Activated CD4-positive, alpha-beta memory T cell treated with anti-CD3 and anti-CD28 coated beads, Interleukin-2, amount 10 ng/mL, durations not matched to agents 7 days and 5 days (primary cell): ENCODE results near the gene TMEM270. TPM values are rescaled to one million over a fixed set of nuclear protein-coding genes. Genes with fewer than 3 reads are reported as not detected.
"Not testable (repeated sequence)": the region's sequence is repeated elsewhere in the genome, so short reads cannot be mapped to it uniquely, and the experiment has no call there.

Experiments
- CTCF ChIA-PET: fragments of 350-600 bp; sonication (Branson Sonifier 250); formaldehyde crosslinking; loops from one replicate; lab custom pipeline; 2021; ENCODE audit warnings: antibody characterized with exemption, inconsistent platforms; lab: Charles Lee
- POLR2A ChIA-PET: fragments of 350-600 bp; sonication (Branson Sonifier 250); formaldehyde crosslinking; loops from one replicate; lab custom pipeline; 2021; ENCODE audit warnings: antibody characterized with exemption; lab: Charles Lee
- DNase-seq: peaks from one replicate; pipeline ENCODE4 v3.0.0-alpha.2; 2020
- H3K27ac Mint-ChIP-seq: one replicate; pipeline ENCODE4 v1.8.0; 2021; ENCODE audit warnings: mild to moderate bottlenecking, mixed read lengths
- H3K27me3 Mint-ChIP-seq: one replicate; pipeline ENCODE4 v1.8.0; 2021; ENCODE audit warnings: mixed read lengths
- H3K36me3 Mint-ChIP-seq: one replicate; pipeline ENCODE4 v1.8.0; 2021; ENCODE audit warnings: low read depth, mixed read lengths
- H3K4me1 Mint-ChIP-seq: one replicate; pipeline ENCODE4 v1.8.0; 2021; ENCODE audit warnings: mixed read lengths
- H3K4me3 Mint-ChIP-seq: one replicate; pipeline ENCODE4 v1.8.0; 2021; ENCODE audit warnings: mild to moderate bottlenecking, mixed read lengths
- H3K9me3 Mint-ChIP-seq: one replicate; pipeline ENCODE4 v1.8.0; 2021; ENCODE audit warnings: mixed read lengths
- total RNA-seq, 2 experiments: library from RNA; stranded (reverse); gene quantifications; one replicate each; pipeline ENCODE4 v1.2.3, GENCODE V29; 2021

TMEM270 gene
- total RNA-seq, 2 experiments from 2014 or later: not detected

DNA sequence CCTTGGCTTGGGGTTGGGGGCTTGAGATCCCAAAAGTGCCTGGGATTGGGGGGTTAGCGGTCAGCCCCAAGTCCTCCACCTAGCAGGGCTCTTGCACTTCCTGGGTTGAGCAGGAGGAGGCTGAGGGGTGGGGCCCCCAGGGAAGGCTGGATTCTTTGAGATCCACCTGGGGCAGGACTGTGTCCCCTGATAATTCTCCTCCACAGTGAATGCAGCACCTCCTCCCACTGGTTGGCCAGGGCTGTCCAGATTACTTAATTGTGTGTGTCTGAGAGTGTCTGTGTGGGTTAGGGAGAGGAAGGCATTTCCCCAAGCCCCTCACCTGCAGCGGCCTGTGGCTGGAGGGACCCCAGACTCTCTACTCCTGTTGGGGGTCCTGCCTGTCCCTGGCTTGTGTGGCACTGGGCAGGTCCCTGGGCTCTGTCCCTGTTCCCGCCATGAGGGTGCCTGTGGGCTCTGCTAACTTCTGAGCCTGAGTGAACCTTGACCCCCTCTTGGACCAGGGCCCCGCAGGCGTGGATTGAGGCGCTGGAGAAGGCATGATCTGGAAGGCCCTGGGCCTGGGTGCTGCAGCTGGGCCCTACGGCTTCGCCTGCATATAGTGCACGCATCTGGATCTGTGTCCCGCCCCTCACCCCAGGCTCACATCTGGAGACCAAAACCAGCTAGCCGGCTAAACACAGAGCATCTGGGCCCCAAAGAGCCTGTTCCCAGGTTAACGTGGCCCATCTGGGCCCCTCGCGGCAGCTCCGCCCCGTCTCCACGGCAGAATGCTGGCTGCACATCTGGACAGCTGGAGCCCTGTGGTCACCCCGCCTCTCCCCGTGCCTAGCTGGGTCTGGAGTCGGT is 10.4 kb downstream of the TMEM270 start:
- Mint-ChIP-seq H3K27ac (no peak overlapping the region), H3K4me1 (no peaks in the 10 kb centered on the region), H3K9me3 (no peaks in the 10 kb centered on the region), H3K36me3 (no peaks in the 10 kb centered on the region), H3K4me3 (no peak overlapping the region), H3K27me3 (no peaks in the 10 kb centered on the region)
- ChIA-PET POLR2A (no interaction called here), CTCF (no interaction called here)
- DNase-seq: no peak

DNA sequence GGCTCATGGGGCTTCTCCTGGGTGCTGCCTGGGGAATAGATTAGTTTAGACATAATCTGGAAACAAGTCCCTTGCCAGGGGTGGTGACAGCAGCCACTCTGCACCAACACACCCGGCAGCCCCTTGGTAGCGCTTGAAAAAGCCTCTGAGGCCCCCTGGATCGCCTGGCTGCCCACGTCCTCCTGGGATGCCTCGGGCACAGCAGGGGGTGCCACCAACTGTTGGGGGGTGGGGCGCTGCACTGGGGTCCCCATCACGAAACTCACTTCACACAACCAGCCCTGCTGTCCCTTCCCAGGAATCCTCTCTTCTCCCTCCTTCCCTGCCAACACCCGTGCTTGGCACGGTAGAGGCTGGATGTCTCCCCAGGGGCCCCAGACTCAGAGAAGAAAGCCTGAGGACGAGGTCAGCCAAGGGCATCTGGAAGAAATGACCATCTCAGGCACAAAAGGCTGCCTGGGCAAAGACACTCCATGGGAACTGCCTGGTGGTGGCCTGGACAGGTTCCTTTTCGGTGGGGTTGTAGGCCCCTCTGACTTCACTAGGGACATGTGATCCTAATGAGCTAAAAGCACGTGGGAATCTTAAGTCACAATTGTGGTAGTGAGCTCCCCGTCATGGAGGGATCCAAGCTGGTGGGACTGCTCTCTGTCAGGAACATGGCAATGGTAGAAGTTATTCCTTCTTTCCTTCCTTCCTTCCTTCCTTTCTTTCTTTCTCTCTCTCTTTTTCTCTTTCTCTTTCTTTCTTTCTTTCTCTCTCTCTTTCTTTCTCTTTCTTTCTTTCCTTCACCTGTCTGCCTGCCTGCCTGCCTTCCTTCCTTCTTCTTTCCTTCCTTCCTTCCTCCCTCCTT is 11.3 kb downstream of the TMEM270 start:
- Mint-ChIP-seq H3K4me1 (no peaks in the 10 kb centered on the region), H3K4me3 (no peak overlapping the region), H3K36me3 (no peaks in the 10 kb centered on the region), H3K27me3 (no peaks in the 10 kb centered on the region), H3K9me3 (no peaks in the 10 kb centered on the region), H3K27ac (no peak overlapping the region)
- POLR2A ChIA-PET: no interaction called here
- DNase-seq: no peak
- CTCF ChIA-PET: interaction anchor here (0.8 kb wide), 1 partner anchor 155 kb away, joined by 3 read pairs; no protein-coding TSS in a partner anchor

DNA sequence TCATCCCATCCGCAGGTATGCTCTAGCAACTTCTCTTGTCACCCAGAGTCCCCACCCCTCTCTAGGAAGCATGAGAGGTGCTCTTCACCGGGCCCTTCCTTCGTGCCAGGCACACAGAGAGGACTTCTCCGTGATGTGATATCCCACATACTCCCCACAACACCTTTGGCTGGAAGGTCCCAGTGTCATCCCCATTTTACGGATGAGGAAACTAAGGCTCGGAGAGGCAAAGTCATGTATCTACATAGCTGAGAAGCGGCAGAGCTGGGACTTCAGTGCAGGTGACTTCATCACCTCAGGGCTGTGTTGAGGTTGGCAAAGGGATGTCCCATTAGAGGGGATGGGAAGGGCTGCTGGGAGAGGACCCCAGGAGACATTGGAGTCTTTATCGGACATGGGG is 15.4 kb downstream of the TMEM270 start:
- Mint-ChIP-seq H3K27me3 (no peaks in the 10 kb centered on the region), H3K27ac (no peak overlapping the region), H3K36me3 (no peaks in the 10 kb centered on the region), H3K9me3 (no peaks in the 10 kb centered on the region), H3K4me1 (no peaks in the 10 kb centered on the region), H3K4me3 (no peak overlapping the region)
- DNase-seq: no peak
- ChIA-PET POLR2A (no interaction called here), CTCF (no interaction called here)

- CTCF ChIA-PET: no interaction called here
- no peaks in the 10 kb centered on the region for H3K4me1 Mint-ChIP-seq
- DNase-seq: no peak
- H3K9me3 Mint-ChIP-seq: no peaks in the 10 kb centered on the region
- H3K27ac Mint-ChIP-seq: no peak overlapping the region
- no peaks in the 10 kb centered on the region for H3K27me3 Mint-ChIP-seq
- no peaks in the 10 kb centered on the region for H3K36me3 Mint-ChIP-seq
- POLR2A ChIA-PET: no interaction called here
- H3K4me3 Mint-ChIP-seq: no peak overlapping the region
These were observed 16.0 kb downstream of the TMEM270 start for GRCh38 chr7:73876973-73877372.

DNA sequence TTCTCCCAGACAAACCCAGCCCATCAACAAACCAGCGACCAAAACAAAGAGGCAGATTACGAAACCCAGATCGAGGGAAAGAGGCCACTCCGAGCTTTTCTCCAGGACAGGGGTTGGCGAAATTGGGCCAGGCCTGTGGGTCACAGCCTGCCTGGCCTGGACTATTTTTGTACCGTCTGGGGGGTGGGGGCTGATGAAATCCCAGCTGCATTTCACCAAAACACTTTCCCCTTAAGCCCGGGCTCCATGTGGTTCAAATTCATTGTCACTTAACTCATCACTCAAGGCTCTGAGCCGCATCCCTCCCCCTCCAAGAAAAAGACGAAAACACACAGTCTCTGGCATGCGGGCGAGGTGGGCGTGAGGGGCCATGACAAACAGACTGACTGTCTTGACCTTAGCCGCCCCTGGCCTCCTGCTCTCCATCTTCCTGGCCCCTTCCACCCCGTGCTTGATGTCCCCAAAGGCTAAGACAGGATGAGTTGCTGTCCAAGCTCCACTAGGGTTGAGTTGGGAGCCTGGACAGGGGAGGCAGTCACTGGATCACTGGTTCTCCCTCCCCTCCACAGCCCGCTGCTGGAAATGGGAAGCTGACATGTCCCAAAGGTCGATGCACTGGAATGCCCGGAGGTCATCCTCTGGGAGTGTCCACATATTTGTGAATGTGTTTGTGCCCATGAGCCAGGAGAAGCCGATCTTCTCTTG is 19.2 kb downstream of the TMEM270 start:
- H3K27me3 Mint-ChIP-seq: no peaks in the 10 kb centered on the region
- POLR2A ChIA-PET: no interaction called here
- H3K9me3 Mint-ChIP-seq: no peaks in the 10 kb centered on the region
- no peaks in the 10 kb centered on the region for H3K36me3 Mint-ChIP-seq
- no peak overlapping the region for H3K4me3 Mint-ChIP-seq
- H3K4me1 Mint-ChIP-seq: no peaks in the 10 kb centered on the region
- DNase-seq: no peak
- H3K27ac Mint-ChIP-seq: no peak overlapping the region
- CTCF ChIA-PET: interaction anchor here (0.7 kb wide), 1 partner anchor 147 kb away, joined by 3 read pairs; no protein-coding TSS in a partner anchor

GRCh38 chr7:73880755-73881328 is 19.9 kb downstream of the TMEM270 start:
- Mint-ChIP-seq H3K9me3 (no peaks in the 10 kb centered on the region), H3K27me3 (no peaks in the 10 kb centered on the region), H3K4me1 (no peaks in the 10 kb centered on the region), H3K27ac (no peak overlapping the region), H3K4me3 (no peak overlapping the region), H3K36me3 (no peaks in the 10 kb centered on the region)
- ChIA-PET CTCF (no interaction called here), POLR2A (no interaction called here)
- no peak for DNase-seq

DNA sequence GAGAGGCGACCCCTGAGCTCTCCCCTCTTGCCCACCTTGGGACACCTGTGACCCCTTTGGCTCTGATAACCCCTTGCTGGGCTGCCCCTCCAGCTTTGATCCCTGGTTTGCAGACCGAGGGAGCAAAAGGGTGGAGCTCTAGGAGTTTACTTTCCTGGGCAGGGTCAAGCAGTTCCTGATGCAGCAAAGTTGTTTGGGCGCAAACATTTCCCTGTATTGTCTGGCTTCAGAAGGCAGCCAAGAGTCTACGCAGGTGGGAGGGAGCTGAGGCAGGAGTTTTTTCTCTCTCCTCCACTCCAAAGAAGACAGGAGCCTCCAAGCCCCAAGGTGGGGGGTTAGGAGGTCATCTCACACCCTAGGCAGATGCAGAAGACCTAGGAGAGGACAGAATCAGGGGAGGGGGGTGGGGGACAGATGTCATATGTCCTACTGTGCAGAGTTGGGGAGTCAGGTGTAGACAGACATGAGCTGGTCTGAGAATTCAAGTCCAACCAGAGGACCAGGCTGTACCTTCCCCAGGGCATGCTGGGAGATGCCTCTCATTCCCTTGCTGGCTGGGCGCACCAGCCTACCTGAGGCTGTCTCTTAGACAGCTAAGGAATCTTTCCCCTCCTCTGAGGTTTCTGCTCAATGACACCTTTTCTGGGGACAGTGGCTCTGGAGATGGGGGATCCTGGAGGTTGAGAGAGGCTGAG is 20.5 kb downstream of the TMEM270 start:
- no peak overlapping the region for H3K27ac Mint-ChIP-seq
- CTCF ChIA-PET: no interaction called here
- DNase-seq: no peak
- H3K4me3 Mint-ChIP-seq: no peak overlapping the region
- H3K36me3 Mint-ChIP-seq: no peaks in the 10 kb centered on the region
- no peaks in the 10 kb centered on the region for H3K9me3 Mint-ChIP-seq
- H3K4me1 Mint-ChIP-seq: no peaks in the 10 kb centered on the region
- peaks cover 4% of the 10 kb centered on the region for H3K27me3 Mint-ChIP-seq
- POLR2A ChIA-PET: no interaction called here

- no peak overlapping the region for H3K27ac Mint-ChIP-seq
- H3K36me3 Mint-ChIP-seq: no peaks in the 10 kb centered on the region
- H3K4me1 Mint-ChIP-seq: no peaks in the 10 kb centered on the region
- H3K4me3 Mint-ChIP-seq: no peak overlapping the region
- H3K27me3 Mint-ChIP-seq: peaks cover 7% of the 10 kb centered on the region
- ChIA-PET CTCF (no interaction called here), POLR2A (no interaction called here)
- DNase-seq: no peak
- no peaks in the 10 kb centered on the region for H3K9me3 Mint-ChIP-seq
These were observed 21.1 kb downstream of the TMEM270 start for GRCh38 chr7:73882047-73882402.

DNA sequence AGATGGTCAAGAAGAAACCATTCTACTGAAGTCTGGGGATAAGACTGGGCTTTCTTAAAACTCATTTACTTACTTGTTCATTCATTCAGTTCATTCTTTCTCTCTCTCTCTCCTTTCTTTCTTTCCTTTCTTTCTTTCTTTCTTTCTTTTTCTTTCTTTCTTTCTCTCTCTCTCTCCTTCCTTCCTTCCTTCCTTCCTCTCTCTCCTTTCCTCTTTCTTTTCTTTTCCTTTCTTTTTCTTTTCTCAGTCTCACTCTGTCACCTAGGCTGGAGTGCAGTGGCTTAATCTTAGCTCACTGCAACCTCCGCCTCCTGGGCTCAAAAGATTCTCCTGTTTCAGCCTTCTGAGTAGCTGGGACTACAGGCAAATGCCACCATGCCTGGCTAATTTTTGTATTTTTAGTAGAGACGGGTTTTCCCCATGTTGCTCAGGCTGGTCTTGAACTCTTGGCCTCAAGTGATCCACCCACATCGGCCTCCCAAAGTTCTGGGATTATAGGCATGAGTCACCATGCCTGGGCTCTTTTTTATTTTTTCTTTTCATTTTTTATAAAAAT is 24.0 kb downstream of the TMEM270 start:
- H3K9me3 Mint-ChIP-seq, H3K4me3 Mint-ChIP-seq, DNase-seq, H3K36me3 Mint-ChIP-seq, H3K27ac Mint-ChIP-seq, CTCF ChIA-PET, POLR2A ChIA-PET, H3K4me1 Mint-ChIP-seq: not testable (repeated sequence)
- H3K27me3 Mint-ChIP-seq: peaks cover 13% of the 10 kb centered on the region

GRCh38 chr7:73885433-73885974 is 24.5 kb downstream of the TMEM270 start:
- Mint-ChIP-seq H3K9me3 (no peaks in the 10 kb centered on the region), H3K4me3 (no peak overlapping the region), H3K27me3 (peaks cover 13% of the 10 kb centered on the region), H3K4me1 (peaks cover 6% of the 10 kb centered on the region), H3K27ac (no peak overlapping the region), H3K36me3 (no peaks in the 10 kb centered on the region)
- ChIA-PET POLR2A (no interaction called here), CTCF (no interaction called here)
- no peak for DNase-seq

DNA sequence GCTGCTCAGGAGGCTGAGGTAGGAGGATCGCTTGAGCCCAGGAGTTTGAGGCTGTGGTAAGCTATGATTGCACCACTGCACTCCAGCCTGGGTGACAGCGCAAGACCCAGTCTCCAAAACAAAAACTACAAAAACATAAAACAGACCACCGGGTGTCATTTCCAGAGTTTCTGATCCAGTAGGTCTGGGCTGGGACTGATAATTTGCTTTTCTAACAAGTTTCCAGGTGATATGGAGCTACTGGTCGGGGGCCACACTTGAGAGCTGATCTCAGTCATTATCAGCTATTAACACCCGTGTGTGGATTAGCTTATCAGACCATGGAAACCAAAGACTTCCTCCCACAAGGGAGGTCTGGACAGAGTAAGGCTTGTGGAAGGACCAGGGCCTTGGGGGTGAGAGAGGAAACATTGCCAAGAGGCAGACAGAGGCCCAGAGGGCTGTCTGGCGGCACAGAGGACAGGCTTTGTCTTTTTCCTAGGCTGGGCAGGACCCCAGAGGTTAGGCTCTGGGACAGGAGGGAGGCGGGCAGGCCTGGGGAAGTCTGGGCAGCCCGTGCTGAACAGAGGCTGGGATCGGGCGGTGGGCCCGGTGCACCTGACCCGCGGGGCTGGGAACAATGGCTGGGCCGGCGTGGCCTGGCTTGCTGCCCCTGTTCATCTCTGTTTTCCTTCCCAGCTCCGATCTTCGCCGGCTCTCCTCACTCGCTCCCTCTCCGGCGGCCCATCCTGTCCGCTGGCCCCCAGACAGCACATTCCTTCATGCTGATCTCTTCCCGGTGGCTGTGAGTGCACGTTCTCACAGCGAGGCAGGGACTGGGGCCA is 25.2 kb downstream of the TMEM270 start:
- ChIA-PET POLR2A (no interaction called here), CTCF (no interaction called here)
- Mint-ChIP-seq H3K4me3 (no peak overlapping the region), H3K27me3 (peaks cover 13% of the 10 kb centered on the region), H3K36me3 (no peaks in the 10 kb centered on the region), H3K27ac (no peak overlapping the region), H3K9me3 (no peaks in the 10 kb centered on the region), H3K4me1 (peaks cover 8% of the 10 kb centered on the region)
- DNase-seq: no peak
